ENCODE results near the gene FAM43A. TPM values are rescaled to one million over a fixed set of nuclear protein-coding genes. Genes with fewer than 3 reads are reported as not detected.
A peak's percentile ranks its signal among the peaks of the same experiment; 100 is the strongest.

Gene FAM43A
- total and polyA plus RNA-seq, 2 of the 4 experiments (the other 2 are of a cell fraction) = 3.0 to 11.5 TPM

- Histone ChIP-seq H3K4me3 (ENCODE audit: insufficient read depth, low read depth, low read length) (no peak overlapping the region), H4K91ac (ENCODE audit: insufficient read depth, low read depth, low read length) (peak overlapping the region; percentile 52; the same call in 1 of the 2 replicates), H3K18ac (ENCODE audit: low read depth, low read length) (peak overlapping the region; percentile 24; the same call in 1 of the 2 replicates), H3K56ac (ENCODE audit: extremely low read depth, insufficient read depth, low read length) (no peak overlapping the region), H2AFZ (replicated peaks; ENCODE audit: low read length, poor library complexity) (no peak overlapping the region), H3K27me3 (ENCODE audit: control insufficient read depth, insufficient read depth, low read length) (no peaks in the 10 kb centered on the region), H3K9ac (ENCODE audit: low read depth, low read length) (no peak overlapping the region), H3K9me1 (ENCODE audit: insufficient read depth, low read length) (0 out of 2 replicates have a peak, but pooled peaks cover 4% of the 10 kb centered on the region), H2BK20ac (ENCODE audit: low read depth, low read length) (peak overlapping the region; percentile 24; the same call in 1 of the 2 replicates), H2BK15ac (ENCODE audit: low read depth, low read length) (no peak overlapping the region; the same call in 2 of the 3 replicates), H2AK5ac (ENCODE audit: low read depth, low read length) (peak overlapping the region; percentile 72), H4K5ac (ENCODE audit: low read depth, low read length) (no peak overlapping the region; the same call in 1 of the 2 replicates), H3K4ac (ENCODE audit: low read depth, low read length) (0 out of 2 replicates have a peak overlapping the region, but pooled peaks have one; percentile 11), H3K27ac (ENCODE audit: insufficient read depth, low read length) (no peak overlapping the region), H3K4me1 (ENCODE audit: control insufficient read depth, insufficient read depth, low read length) (peaks cover 7% of the 10 kb centered on the region), H4K20me1 (ENCODE audit: insufficient read depth, low read length) (peaks cover 24% of the 10 kb centered on the region), H2BK5ac (ENCODE audit: low read depth, low read length, poor library complexity, severe bottlenecking) (peak overlapping the region; percentile 57), H4K8ac (ENCODE audit: low read depth in 2 of 2, low read length in 2 of 2) (peak overlapping the region in 1 of 2 experiments; percentile 13; a peak in 1 of 4 replicates), H2AK9ac (replicated peaks; ENCODE audit: low read depth, low read length, poor library complexity) (no peak overlapping the region), H3K4me2 (ENCODE audit: low read depth, low read length) (no peak overlapping the region; the same call in 1 of the 2 replicates), H2BK120ac (ENCODE audit: low read depth, low read length) (peak overlapping the region; percentile 49; the same call in 1 of the 2 replicates), H3K14ac (replicated peaks; ENCODE audit: low read depth, low read length) (no peak overlapping the region), H3K36me3 (ENCODE audit: control insufficient read depth, insufficient read depth, low read length) (peaks cover 11% of the 10 kb centered on the region; the same call in 1 of the 2 replicates), H3K79me1 (ENCODE audit: low read depth in 1 of 2, low read length in 2 of 2) (peaks cover 0 to 14% of the 10 kb centered on the region in 2 experiments; a peak in 2 of 4 replicates), H3K9me3 (ENCODE audit: control insufficient read depth, insufficient read depth, low read length) (no peaks in the 10 kb centered on the region), H3K23ac (ENCODE audit: low read depth, low read length) (peak overlapping the region; percentile 16; the same call in 1 of the 2 replicates)
- dilution Hi-C loops (cut with HindIII; ENCODE audit: low sequenced_read_pairs, unreplicated experiment) (no loop called here), intact Hi-C loops (cut with micrococcal nuclease) (loop anchor here (2.0 kb wide), 1 partner anchor 839 kb away; no protein-coding TSS in a partner anchor), in situ Hi-C loops (cut with MboI; ENCODE audit: low sequenced_read_pairs) (no loop called here)
- BruUV-seq (replicated peaks) = no TSS peak
- POLR2A ChIA-PET (ENCODE audit: unreplicated experiment) = no interaction called here
- CTCF ChIA-PET = interaction anchor here (0.9 to 2.7 kb wide), 9 partner anchors 11 to 587 kb away, joined by 3 to 27 read pairs (median 7); partner anchors contain the start of genes LSG1, TMEM44 and XXYLT1
- WGBS, 2 experiments (ENCODE audit: extremely low coverage in 2 of 2, insufficient read length in 1 of 2) = no CpG with 5 or more reads among the region's 2 CpGs
- ATAC-seq (ENCODE audit: low read depth) (no peak), DNase-seq (peak; percentile 46)
- TF ChIP-seq MAFK (IDR thresholded peaks at IDR 0.05; ENCODE audit: low read depth, low read length) = no peak
- no peak for TF ChIP-seq USF2 (IDR thresholded peaks at IDR 0.05; ENCODE audit: low read depth, low read length)
- no peak for TF ChIP-seq RFX5 (IDR thresholded peaks at IDR 0.05; ENCODE audit: low read depth, low read length)
- no peak for TF ChIP-seq POLR2A (IDR thresholded peaks at IDR 0.05; ENCODE audit: low read depth, low read length)
- TF ChIP-seq CHD1 (IDR thresholded peaks at IDR 0.05; ENCODE audit: low read depth, low read length) = no peak
- TF ChIP-seq RAD21 (IDR thresholded peaks at IDR 0.05; ENCODE audit: low read length) = no peak
- TF ChIP-seq CTCF (conservative IDR thresholded peaks at IDR 0.05; ENCODE audit: low read depth, low read length) = no peak
- no peak for TF ChIP-seq BHLHE40 (IDR thresholded peaks at IDR 0.05; ENCODE audit: low read depth, low read length)
- TF ChIP-seq MXI1 (IDR thresholded peaks at IDR 0.05; ENCODE audit: borderline replicate concordance, low read depth, low read length) = no peak
- TF ChIP-seq ELK1 (IDR thresholded peaks at IDR 0.05; ENCODE audit: borderline replicate concordance, low read depth, low read length) = no peak
Observed at GRCh38 chr3:194683380-194683779, 2.3 kb upstream of the FAM43A start.

Measured in IMR-90 (cell line).